K562 (cell line): Measurements from ENCODE around the gene PIP5K1B. TPM values are rescaled to one million over a fixed set of nuclear protein-coding genes. Genes with fewer than 3 reads are reported as not detected.

Experiments used
- ATAC-seq: fragments of 200-7000 bp; cut with Tn5 transposase; 3 replicates; pipeline ENCODE4 v1.9.1; 2020; ENCODE audit warnings: moderate library complexity
- BruUV-seq: library from RNA; stranded (reverse); fragments of 400-500 nt; replicated peaks from 2 replicates; lab custom pipeline; 2021; lab: Mats Ljungman, UMichigan
- CTCF ChIA-PET: fragments of 300-600 bp; formaldehyde crosslinking; extraction: SDS; loops from one replicate; lab custom pipeline; 2021; ENCODE audit warnings: low intra/inter-chr PET ratio; lab: Yijun Ruan, JAX
- POLR2A ChIA-PET: fragments of 300-600, 350-650 bp; sonication (Branson Sonifier 250); formaldehyde crosslinking; extraction: SDS; loops from one replicate; lab custom pipeline; 2021; ENCODE audit warnings: antibody characterized with exemption, inconsistent platforms; lab: Yijun Ruan, JAX
- DNase-seq, 4 experiments: peaks; one replicate each; pipeline versions ENCODE4 v3.0.0 to v3.0.0-alpha.2; 2011 to 2018; ENCODE audit warnings: low spot score in 3 of 4, mixed read lengths in 3 of 4; ENCODE audit errors: extremely low read depth in 1 of 4
- FAIRE-seq: peaks from 2 replicates; lab custom pipeline; 2011; peaks lifted over from hg19 to GRCh38; lab: Jason Lieb, UNC
- H2AFZ ChIP-seq: 2 replicates; pipeline ENCODE4 v1.6.0; 2011; ENCODE audit warnings: low read depth, low read length, control low read depth, inconsistent platforms
- H3K27ac ChIP-seq: fragments of 200-600 bp; 3 replicates; pipeline ENCODE4 v1.8.0; 2011; ENCODE audit warnings: low read depth, mild to moderate bottlenecking, control low read depth, inconsistent platforms, low read length, moderate library complexity, mixed read lengths; ENCODE audit errors: extremely low read depth
- H3K27me3 ChIP-seq, 2 experiments: fragments of 300-600 bp in 1 of 2; 2 replicates in 1 of 2; 3 replicates in 1 of 2; pipeline versions ENCODE4 v1.6.0 to v1.8.0; 2011; ENCODE audit warnings: inconsistent platforms in 2 of 2, low read length in 2 of 2, mild to moderate bottlenecking in 1 of 2, mixed read lengths in 1 of 2, moderate library complexity in 1 of 2; ENCODE audit not compliant: control insufficient read depth in 2 of 2, insufficient read depth in 2 of 2
- H3K36me3 ChIP-seq: fragments of 300-600 bp; 3 replicates; pipeline ENCODE4 v1.8.0; 2011; ENCODE audit warnings: mild to moderate bottlenecking, low read length, inconsistent platforms; ENCODE audit not compliant: control insufficient read depth, insufficient read depth
- H3K4me1 ChIP-seq, 2 experiments: fragments of 200-600 bp in 1 of 2; replicated peaks in 1 of 2; 2 replicates in 1 of 2; 3 replicates in 1 of 2; pipeline versions ENCODE4 v1.5.1 to v1.8.0; 2011; ENCODE audit warnings: inconsistent platforms in 2 of 2, low read length in 2 of 2, mild to moderate bottlenecking in 1 of 2, mixed read lengths in 1 of 2, moderate library complexity in 1 of 2; ENCODE audit not compliant: control insufficient read depth in 2 of 2, insufficient read depth in 2 of 2
- H3K4me2 ChIP-seq: 2 replicates; pipeline ENCODE4 v1.6.1; 2011; ENCODE audit warnings: low read length, control low read depth, inconsistent platforms, mixed read lengths; ENCODE audit not compliant: insufficient read depth
- H3K4me3 ChIP-seq: fragments of 200-600 bp; sonication (generic), shearing (Covaris generic); 2 replicates; pipeline ENCODE4 v1.5.1; 2016; ENCODE audit warnings: control low read depth, inconsistent platforms
- H3K79me2 ChIP-seq: fragments of 200-600 bp; 3 replicates; pipeline ENCODE4 v1.8.0; 2011; ENCODE audit warnings: low read length, inconsistent platforms; ENCODE audit not compliant: control insufficient read depth, insufficient read depth
- H3K9ac ChIP-seq, 2 experiments: 2 replicates each; pipeline versions ENCODE4 v1.6.0 to v1.6.1; 2011; ENCODE audit warnings: low read depth in 2 of 2, low read length in 2 of 2, control low read depth in 1 of 2, inconsistent platforms in 1 of 2, mild to moderate bottlenecking in 1 of 2, mixed read lengths in 1 of 2; ENCODE audit not compliant: insufficient read depth in 1 of 2
- H3K9me1 ChIP-seq: one replicate; pipeline ENCODE4 v1.6.0; 2011; ENCODE audit warnings: inconsistent platforms, mild to moderate bottlenecking, low read length, moderate library complexity; ENCODE audit not compliant: control insufficient read depth, insufficient read depth
- H3K9me3 ChIP-seq: replicated peaks from 2 replicates; pipeline ENCODE4 v1.5.1; 2011; ENCODE audit warnings: low read depth, low read length, inconsistent platforms; ENCODE audit not compliant: control insufficient read depth, insufficient read depth
- H4K20me1 ChIP-seq: replicated peaks from 2 replicates; pipeline ENCODE4 v1.6.1; 2011; ENCODE audit warnings: low read length, inconsistent platforms, mixed read lengths; ENCODE audit not compliant: control insufficient read depth, insufficient read depth
- ESRRA ChIP-seq: fragments of 450-650 bp; IDR thresholded peaks from 2 replicates; pipeline ENCODE4 v1.6.1; 2014; ENCODE audit warnings: low read depth, mild to moderate bottlenecking, moderate library complexity, borderline replicate concordance
- HMBOX1 ChIP-seq: sonication (generic); IDR thresholded peaks from 2 replicates; pipeline ENCODE4 v1.6.1; 2016
- HNRNPK ChIP-seq: fragments of 200-400 bp; formaldehyde crosslinking; IDR thresholded peaks from one replicate; pipeline ENCODE4 v1.6.1; 2018; ENCODE audit warnings: mild to moderate bottlenecking, low read depth, low read length; ENCODE audit not compliant: poor library complexity, severe bottlenecking
- IFI16 ChIP-seq: fragments of 250-450 bp; sonication (Bioruptor Pico); IDR thresholded peaks from 2 replicates; pipeline ENCODE4 v2.1.2; 2022; ENCODE audit warnings: mild to moderate bottlenecking, inconsistent platforms
- JUND ChIP-seq, 2 experiments: IDR thresholded peaks; 2 replicates in 1 of 2; 3 replicates in 1 of 2; pipeline ENCODE4 v1.6.1; 2011; ENCODE audit warnings: borderline replicate concordance in 2 of 2, low read depth in 2 of 2, low read length in 2 of 2, improper control_type of control experiment in 1 of 2, missing biosample characterization in 1 of 2, missing genetic modification characterization in 1 of 2, missing genetic modification reagents in 1 of 2
- MED1 ChIP-seq: sonication (generic); formaldehyde crosslinking; IDR thresholded peaks from 2 replicates; pipeline ENCODE4 v1.8.1; 2023; ENCODE audit warnings: missing genetic modification reagents, borderline replicate concordance
- WGBS: fragments of 100-300 bp; shearing (Covaris generic); methylation state at CpG from one replicate; pipeline ENCODE4 v1.1.6; 2016; ENCODE audit warnings: low coverage, mixed read lengths; ENCODE audit not compliant: insufficient coverage; ENCODE audit errors: missing lambda C conversion rate; 5-methylcytosine and 5-hydroxymethylcytosine counted together
- in situ Hi-C: fragments of 300-500 bp; cut with MboI; formaldehyde crosslinking; loops from 4 replicates; pipeline ENCODE4 v1.15.0; 2018; ENCODE audit warnings: inconsistent platforms, mixed read lengths
- intact Hi-C: fragments of 100-400 bp; cut with micrococcal nuclease; formaldehyde crosslinking; loops from 2 replicates; pipeline ENCODE4 v1.14.2; 2022
- polyA plus RNA-seq, 8 experiments: library from polyadenylated mRNA; depleted of rRNA in 4 of 8; stranded (reverse) in 5 of 8; unstranded in 3 of 8; fragments of >200 nt; fragmentation: Nextera tagmentation in 2 of 8; fragmentation: Illumina TruSeq in 1 of 8; extraction: Ambion mirVana in 2 of 8; extraction: Trizol in 1 of 8; gene quantifications; 2 replicates each; pipeline versions ENCODE4 v1.2.1 to v1.2.3, GENCODE V29; 2011 to 2014; ENCODE audit warnings: inconsistent platforms in 1 of 8, missing spikeins in 1 of 8
- total RNA-seq, 7 experiments: library from RNA; depleted of rRNA in 6 of 7; stranded (reverse); fragments of >200 nt in 6 of 7; fragmentation: Illumina TruSeq in 2 of 7; extraction: Trizol in 2 of 7; gene quantifications; 2 replicates each; pipeline versions ENCODE4 v1.2.1 to v1.2.3, GENCODE V29; 2011 to 2021; ENCODE audit warnings: low replicate concordance in 1 of 7

PIP5K1B gene
- total and polyA plus RNA-seq, 9 of the 15 experiments (the other 6 are each of a cell fraction or from before 2014, with no cell fraction given) = 3.1 to 12.9 (median 7.4) TPM

GRCh38 chr9:69056191-69056815 is 351.3 kb downstream of the PIP5K1B start:
- WGBS = 81% methylated on average over 4 of the region's 4 CpGs
- no peaks in the 10 kb centered on the region for H3K79me2 ChIP-seq
- no peak overlapping the region; the same call in 2 of the 3 replicates for H3K27ac ChIP-seq
- H3K4me2 ChIP-seq = no peak overlapping the region
- no peaks in the 10 kb centered on the region for H3K9me3 ChIP-seq
- no peak overlapping the region for H3K9ac ChIP-seq
- no peak for TF ChIP-seq JUND (IDR thresholded peaks at IDR 0.05; ENCODE audit: borderline replicate concordance, low read depth, low read length)
- TF ChIP-seq JUND (tag; IDR thresholded peaks at IDR 0.05; ENCODE audit: borderline replicate concordance, low read depth, low read length) = no peak
- no peak for TF ChIP-seq HNRNPK
- no peak for TF ChIP-seq MED1 (CRISPR knock-in tag)
- TF ChIP-seq HMBOX1 = peak; percentile 31; the same call in 1 of the 2 replicates
- no peak for TF ChIP-seq ESRRA
- TF ChIP-seq IFI16 (CRISPR knock-in tag) = no peak
- no TSS peak for BruUV-seq
- DNase-seq (no peak), FAIRE-seq (no peak), ATAC-seq (no peak)
- CTCF ChIA-PET = interaction anchor here (0.6 to 0.7 kb wide), 2 partner anchors 167 to 937 kb away, joined by 3 to 4 read pairs; no protein-coding TSS in a partner anchor
- no peak overlapping the region for H3K4me3 ChIP-seq
- H2AFZ ChIP-seq = no peak overlapping the region
- POLR2A ChIA-PET = interaction anchor here (0.6 to 0.7 kb wide), 2 partner anchors 181 to 303 kb away, joined by 3 to 4 read pairs; no protein-coding TSS in a partner anchor
- intact Hi-C loops = loop anchor here (10.0 kb wide), 1 partner anchor 208 kb away; no protein-coding TSS in a partner anchor
- H4K20me1 ChIP-seq = no peaks in the 10 kb centered on the region
- no peaks in the 10 kb centered on the region for H3K9me1 ChIP-seq
- in situ Hi-C loops = loop anchor here (5.0 to 25.0 kb wide), 2 partner anchors 141 to 481 kb away; no protein-coding TSS in a partner anchor
- peaks cover 60% of the 10 kb centered on the region; the same call in 2 of the 3 replicates for H3K36me3 ChIP-seq
- H3K27me3 ChIP-seq = no peaks in the 10 kb centered on the region
- no peaks in the 10 kb centered on the region; a peak in 1 of 5 replicates for H3K4me1 ChIP-seq
